HG03342 (cell line): ENCODE measurements around the gene RPP40.
"Not testable (repeated sequence)": the region's sequence is repeated elsewhere in the genome, so short reads cannot be mapped to it uniquely, and the experiment has no call there.

Experiments used
- ATAC-seq: cut with Tn5 transposase; IDR thresholded peaks from one replicate; pipeline ENCODE4 v1.9.1; 2021; ENCODE audit warnings: mild to moderate bottlenecking, moderate library complexity; ENCODE audit not compliant: unreplicated experiment

The RPP40 gene, protein sequence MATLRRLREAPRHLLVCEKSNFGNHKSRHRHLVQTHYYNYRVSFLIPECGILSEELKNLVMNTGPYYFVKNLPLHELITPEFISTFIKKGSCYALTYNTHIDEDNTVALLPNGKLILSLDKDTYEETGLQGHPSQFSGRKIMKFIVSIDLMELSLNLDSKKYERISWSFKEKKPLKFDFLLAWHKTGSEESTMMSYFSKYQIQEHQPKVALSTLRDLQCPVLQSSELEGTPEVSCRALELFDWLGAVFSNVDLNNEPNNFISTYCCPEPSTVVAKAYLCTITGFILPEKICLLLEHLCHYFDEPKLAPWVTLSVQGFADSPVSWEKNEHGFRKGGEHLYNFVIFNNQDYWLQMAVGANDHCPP

DNA sequence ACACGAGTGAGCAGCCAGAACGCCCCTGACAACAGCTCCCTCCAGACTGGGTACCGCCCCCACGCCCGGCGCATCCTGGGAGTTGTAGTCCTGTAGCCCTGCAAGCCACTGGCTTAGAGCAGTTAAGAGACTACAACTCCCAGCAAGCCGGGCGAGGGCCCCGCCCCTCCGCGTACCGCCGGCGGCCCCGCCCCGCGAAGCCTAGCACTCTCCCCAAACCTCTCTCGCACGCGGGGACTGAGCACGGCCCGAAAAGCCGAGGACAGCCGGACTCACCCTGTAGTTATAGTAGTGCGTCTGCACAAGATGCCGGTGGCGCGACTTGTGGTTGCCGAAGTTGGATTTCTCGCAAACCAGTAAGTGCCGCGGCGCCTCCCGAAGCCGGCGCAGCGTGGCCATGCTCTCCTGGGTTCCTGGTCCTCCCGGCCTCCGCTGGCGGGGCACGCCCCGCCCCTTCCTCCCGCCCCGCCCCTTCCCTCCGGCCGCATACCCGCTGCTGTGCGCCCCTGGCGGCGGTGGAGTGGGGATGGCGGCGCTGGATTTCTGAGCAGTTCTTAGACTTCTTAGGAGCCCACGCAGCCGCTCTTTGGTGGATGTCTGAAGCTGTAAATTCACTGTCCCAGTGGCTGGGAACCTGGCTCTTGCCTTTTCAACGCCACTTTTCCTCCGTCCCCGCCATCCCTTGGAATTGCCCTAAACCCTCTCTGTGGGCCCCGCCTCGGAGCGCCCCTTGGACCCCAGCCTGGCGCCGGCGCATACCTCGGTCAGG lies at the start of gene RPP40:
Gene RPP40 (minus strand): TSS at position 434 of the 769 bp plus-strand sequence. CDS start 35 bp downstream, at position 399.
- ATAC-seq = peak; percentile 95

DNA sequence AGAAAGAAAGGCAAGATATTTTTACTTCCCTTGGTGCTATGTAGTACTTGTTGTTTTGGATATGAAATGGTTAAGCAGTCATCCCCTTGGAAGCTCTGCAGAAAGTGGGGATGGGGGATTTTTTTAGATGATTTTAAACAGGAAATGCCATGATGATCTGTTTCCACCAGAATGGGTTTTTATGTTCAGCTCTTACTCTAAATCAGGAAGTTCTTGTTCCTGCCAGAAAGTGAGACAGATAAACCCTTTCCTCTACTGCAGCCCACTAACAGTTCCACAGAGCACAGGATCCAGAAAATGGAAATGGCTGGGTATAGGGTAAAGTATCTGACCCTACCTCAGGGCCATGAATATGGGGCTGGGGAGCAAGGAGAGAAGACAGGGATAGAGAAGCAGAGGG lies 49.2 kb upstream of the RPP40 start:
- no peak for ATAC-seq

DNA sequence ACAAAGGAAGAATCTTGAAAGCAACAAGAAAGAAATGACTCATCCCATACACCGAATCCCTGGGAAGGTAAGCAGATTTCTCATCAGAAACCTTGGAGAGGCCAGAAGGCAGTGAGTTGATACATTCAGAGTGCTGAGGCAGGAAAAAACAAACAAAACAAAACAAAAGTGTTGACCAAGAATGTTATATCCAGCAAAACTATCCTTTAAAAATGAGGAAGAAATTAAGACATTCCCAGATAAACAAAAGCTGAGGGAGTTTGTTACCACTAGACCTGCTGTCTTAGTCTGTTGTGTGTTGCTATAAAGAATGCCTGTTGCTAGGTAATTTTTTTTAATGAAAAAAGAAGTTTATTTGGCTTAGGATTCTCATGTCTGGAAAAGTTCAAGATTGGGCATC lies 47.6 kb upstream of the RPP40 start:
- no peak for ATAC-seq

DNA sequence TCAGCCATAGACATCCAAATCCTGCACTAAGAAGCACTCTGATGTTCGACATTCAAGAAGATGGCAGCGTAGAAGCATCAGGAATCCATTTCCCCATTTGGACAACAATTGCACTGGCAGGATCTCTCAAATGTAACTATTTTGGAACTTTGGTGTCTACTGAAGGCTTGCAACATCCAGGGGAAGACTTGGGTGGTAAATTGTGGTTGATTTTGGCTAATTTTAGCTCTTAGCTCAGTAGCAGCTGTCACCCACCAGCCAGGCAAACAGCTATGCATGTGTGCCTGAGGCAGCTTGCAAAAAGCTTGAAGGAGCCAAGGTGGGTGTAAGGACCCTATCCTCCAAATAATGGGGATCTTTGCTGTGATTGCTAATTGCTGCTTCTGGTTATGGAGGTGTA lies 46.2 kb upstream of the RPP40 start:
- ATAC-seq = no peak

DNA sequence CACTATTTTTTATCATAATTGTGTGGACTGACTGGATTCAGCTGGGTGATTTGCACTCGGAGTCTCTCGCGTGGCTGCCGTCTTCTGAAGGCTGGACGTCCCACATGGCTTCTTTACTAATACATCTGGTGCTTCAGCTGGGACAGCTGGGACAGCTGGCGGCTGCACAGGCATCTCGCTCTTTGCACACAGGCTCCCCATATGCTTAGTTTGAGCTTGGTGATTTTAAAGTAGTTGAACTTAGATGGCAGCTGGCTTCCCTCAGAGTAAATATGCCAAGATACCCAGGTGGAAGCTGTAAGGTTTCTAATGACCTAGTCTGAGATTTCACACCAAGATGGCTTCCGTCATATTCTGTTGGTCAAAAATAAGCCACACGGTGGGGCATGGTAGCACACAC lies 42.6 kb upstream of the RPP40 start:
- ATAC-seq = no peak

DNA sequence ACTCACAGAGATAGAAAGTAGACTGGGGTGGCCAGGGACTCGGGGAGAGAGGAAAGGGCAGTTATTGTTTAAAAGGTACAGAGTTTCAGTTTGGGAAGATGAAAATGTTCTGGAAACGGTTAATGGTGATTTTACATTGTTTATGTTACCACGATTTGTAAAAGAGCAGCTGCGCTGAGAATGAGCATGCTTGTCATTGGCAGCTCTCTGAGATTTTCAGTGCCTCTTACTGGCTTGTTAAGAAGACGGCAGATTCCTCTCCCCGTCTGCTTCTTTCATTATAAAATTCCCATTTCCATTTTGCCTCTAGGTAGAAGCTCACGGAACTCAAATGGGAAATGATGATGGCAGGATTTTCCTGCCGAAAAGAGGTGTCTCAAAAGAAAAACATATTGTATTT lies 41.6 kb upstream of the RPP40 start:
- no peak for ATAC-seq

DNA sequence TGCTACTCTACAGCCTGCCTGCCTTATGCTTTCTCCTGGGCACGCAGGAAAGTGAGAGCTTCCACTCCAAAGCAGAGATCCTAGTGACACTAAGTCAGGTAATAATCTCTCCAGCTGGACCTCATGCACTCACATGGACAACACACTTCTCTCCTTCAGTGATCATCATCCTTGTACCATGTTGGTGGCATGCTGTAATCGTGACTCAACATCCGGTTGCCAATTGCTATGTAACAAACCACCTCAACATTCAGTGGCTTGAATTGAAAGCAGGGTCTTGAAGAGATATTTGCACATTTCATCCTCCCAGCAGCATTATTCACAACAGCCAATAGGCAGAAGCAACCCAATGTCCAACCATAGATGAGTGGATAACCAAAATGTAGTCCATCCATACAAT lies 41.0 kb upstream of the RPP40 start:
- no peak for ATAC-seq

DNA sequence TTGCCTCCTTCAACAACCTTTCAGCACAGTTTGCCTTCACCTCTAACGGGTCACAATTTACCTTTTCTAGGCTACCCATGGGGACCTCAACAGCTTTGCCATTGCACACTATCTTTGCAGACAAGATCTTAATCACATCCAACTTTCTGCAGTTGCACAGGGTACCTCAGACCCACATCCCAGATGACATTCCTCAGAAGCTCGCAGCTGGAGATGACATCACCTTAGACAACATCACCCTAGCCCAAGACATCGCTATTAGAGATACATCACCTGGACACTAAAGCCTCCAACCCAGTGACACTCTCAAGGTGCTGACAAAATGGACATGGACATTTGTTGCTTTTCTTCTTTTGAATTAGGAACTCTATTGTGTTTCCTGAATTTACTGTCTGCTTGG lies 38.6 kb upstream of the RPP40 start:
- ATAC-seq = no peak

DNA sequence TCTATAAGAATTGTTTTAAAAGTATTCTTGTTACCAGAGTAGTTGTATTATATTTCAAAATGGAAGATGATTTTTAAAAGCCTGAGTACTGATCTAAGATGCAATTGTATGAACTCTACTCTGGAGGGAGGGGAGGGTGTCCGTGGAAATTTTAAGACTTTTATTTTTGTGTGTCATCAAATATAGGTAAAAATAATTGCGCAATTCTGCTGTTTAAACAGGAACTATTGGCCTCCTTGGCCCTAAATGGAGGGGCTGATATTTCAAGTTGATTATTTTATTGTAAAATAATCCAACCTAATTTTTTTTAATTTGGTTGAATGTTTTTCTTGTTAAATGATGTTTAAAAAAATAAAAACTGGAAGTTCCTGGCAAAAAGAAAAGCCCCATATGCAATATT lies 38.1 kb upstream of the RPP40 start:
- ATAC-seq = no peak

DNA sequence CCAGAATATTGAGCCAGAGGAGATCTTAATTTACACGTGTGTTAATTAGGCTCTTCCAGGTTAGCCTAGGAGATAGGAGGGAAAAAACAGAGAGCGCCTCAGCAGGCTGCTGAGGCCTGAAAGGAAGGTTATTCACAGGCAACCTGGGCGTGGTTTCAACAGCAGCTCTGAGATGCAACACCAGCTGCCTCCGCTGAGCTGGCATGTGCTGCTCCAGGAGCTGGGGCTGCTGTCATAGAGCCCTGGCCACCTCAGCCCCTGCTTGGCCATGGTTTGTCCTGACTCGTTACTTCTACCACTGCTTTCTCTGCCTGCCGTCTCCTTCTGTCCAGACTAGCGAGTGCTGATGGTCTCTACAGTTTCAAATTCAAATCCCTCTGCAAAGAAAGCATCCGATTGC lies 32.4 kb upstream of the RPP40 start:
- no peak for ATAC-seq

DNA sequence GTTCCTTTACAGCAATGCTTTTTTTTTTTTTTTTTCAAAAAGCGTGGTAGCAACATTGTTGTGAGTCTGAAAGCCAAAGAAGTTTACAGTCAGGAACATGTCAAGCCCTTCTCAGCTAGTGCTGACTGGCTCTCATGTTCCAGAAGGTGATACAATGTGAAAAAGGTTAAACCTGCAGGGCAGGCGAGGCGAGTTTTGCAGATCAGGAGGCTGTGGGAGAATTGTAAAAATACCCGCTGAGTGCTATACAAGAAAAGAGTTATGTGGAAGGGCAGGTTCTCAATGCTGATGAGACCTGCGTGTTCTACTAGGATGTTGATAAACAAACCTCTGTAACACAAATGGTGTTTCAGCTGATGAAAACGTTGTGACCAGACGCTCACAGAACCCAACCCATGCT lies 30.9 kb upstream of the RPP40 start:
- ATAC-seq = no peak

DNA sequence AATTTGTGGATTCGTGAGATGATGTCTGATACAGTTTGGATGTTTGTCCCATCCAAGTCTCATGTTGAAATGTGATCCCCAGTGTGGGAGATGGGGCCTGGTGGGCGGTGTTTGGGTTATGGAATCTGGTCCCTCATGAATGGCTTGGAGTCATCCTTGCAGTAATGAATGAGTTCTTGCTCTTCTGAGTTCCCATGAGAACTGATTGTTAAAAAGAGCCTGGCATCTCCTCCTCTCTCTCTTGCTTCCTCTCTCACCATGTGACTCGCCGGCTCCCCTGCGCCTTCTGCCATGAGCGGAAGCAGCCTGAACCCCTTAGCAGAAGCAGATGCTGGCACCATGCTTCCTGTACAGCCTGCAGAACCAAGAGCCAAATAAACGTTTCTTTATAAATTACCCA lies 30.5 kb upstream of the RPP40 start:
- no peak for ATAC-seq

DNA sequence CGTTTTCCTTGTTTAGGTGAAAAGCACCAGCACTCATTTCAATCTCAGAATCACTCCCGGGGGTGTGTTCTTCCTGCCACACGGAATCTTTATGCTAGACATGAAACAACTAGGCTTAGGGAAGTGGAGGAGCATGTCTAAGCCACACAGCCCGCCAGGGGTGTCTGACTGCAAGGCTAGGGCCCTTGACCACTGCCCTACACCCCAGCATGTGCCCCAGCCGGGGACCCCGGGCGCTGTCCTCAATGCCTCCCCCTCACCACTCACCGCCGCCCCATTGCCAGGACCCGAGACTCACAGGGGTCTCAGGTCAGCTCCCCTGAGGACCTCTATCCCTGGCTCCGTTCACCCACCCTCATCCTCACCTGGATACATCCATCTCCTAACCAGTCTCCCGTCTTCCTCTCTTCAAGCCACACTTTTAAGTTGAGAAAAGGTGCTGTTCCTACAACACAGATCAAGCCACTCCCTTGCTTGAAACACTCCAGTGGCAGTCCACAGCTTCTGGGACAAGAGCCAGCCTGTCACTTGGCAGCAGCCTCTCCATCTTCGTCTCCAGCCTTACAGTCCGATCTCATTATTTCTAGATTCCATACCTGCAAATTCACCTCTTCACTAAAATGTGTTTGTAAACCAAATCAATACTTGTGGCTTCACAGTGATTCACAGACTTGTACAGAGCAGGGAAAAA lies 29.5 kb upstream of the RPP40 start:
- not testable (repeated sequence) for ATAC-seq

DNA sequence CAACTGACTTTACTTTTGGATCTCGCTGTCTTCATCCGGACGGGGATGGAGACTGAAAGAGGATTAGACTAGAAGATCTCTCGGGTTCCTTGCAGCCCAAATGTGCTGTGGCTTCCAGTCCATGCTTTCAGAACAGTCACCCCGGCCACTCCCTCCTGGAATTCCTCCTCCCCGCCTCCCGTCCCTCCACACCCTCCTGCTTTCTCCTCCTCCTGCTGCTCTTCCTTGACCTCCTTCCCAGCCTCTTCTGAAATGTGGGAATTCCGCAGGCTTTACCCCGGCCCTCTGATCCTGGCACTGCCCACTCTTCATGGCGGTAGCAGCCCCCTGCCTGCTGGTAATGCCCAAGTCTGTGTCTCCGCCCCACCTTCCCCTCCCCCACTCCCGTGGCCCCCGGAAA lies 28.9 kb upstream of the RPP40 start:
- ATAC-seq = not testable (repeated sequence)

DNA sequence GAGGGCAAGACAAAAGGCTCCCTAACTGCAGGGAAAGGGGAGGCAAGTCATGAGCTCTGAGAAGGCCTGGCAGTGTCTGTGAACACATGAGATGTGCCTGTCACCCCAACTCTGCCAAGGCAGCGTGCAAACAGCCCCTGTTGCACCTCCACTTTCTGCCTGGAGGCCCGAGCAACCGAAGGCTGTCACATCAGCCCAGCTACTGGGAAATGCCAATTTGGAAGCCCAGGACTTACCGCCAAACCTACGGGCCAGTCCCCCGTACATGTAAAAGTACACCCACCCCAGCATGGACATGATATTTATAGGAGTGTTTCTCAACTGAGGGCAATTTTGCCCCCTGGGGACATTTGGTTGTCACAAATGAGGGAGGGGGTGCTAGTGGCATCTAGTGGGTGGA lies 27.3 kb upstream of the RPP40 start:
- no peak for ATAC-seq

DNA sequence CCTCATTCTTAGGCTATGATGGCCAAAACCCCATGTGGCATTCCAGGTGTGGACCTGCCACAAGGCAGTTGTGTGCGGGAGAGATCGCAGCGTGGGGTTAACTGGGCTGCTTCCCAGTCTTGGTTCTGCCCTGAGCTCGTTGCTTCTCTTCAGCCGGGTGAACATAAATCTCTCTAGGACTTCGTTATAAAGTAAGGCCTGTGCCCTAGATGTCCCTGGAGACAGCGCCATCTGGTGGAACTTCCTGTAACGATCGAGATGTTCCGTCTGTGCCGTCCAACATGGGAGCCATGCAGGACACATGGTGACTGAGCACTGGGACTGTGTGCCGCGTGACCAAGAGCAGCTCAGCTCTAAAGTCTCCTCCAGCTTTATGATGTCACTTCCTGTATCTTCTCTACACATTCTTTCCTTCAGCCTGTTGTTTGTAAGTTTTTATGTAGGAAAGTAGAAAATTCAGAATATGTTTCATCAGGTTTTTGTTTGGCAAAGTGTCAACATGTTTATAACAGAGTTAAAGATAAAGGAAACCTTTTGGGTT lies 26.8 kb upstream of the RPP40 start:
- ATAC-seq = peak; percentile 95

DNA sequence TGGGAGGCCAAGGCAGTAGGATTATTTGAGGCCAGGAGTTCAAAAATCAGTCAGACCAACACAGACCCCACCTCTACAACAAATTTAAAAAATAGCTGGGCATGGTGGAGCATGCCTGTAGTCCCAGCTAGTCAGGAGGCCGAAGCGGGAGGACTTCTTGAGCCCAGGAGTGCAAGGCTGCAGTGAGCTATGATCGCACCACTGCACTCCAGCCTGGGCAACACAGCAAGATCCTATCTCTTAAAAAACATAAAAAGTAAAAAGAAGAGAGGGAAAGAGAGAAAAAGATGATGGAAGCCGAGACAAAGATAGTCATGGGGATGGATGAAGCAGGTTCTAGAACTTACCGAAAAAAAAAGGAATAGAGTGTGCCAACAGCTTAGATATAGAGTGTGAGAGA lies 25.8 kb upstream of the RPP40 start:
- ATAC-seq = no peak

DNA sequence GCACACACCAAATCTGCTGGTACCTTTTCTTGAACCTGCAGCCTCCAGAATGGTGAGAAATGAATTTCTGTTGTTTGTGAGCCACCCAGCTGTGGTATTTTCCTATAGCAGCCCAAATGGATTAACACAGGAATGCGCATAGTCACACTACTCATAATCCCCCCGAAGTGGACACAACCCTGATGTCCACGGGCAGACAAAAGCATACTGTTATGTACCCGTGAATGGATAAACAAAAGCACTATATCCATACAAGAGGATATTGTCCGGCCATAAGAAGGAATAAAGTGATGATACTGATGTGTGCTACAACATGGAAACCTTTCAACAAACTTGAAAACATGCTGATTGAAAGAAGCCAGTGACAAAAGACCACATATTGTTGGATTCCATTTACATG lies 25.1 kb upstream of the RPP40 start:
- ATAC-seq = no peak

DNA sequence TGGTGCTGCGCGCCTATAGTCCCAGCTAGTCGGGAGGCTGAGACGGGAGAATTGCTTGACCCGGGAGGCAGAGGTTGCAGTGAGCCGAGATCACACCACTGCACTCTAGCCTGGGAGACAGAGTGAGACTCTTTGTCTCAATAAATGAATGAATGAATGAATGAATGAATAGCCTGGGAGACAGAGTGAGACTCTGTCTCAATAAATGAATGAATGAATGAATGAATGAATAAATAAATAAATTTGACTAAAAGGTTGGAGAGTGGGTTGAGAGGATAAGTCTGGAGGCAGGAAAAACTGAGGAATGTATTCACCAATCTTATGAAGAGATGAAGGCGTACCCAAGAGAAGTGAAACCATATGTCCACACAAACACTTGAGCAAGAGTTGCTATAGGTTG lies 24.5 kb upstream of the RPP40 start:
- ATAC-seq = no peak

DNA sequence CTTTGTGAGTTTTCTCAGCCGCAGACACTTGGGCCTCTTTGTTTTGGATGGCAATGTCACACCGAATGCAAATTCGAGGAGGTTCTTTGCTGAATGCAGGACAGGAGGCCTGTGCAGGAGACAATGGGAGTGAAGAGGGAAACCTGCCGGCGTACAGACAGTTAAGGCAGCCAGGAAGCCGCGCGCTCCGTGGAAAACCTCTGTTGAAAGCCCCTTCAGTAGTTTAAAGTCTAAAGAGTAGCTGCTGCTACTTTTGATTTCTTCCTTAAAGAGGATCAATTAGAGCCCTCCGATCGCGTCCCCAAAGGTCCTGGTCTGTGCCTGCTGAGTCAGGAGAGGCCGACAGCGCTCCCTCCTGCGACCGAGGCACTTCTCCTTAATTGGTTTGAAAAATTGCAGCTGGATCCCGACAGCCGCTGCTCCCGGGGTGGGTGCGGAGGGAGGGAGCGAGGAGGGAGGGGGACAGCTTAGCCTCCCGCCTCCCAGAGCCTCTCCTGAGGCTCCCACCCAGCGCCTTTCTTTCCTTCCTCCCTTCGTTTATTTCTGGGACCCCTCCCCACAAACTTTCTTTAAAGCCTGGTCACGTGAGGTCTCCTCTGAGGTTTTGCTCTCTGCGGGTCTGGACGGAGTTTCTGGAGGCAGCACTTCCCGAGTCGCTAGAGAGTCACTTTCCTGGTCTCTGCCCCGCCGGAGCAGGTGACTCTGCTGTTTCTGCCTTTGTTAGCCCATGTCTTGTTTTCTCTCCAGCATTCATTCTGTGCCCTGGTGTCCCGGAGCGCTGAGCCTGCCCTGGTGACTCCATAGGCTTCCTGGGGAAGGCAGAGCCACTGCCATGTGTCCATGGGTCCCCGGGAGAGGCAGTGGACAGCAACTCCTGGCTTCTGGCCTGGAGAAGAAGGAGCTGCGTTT lies 22.3 kb upstream of the RPP40 start:
- no peak for ATAC-seq

DNA sequence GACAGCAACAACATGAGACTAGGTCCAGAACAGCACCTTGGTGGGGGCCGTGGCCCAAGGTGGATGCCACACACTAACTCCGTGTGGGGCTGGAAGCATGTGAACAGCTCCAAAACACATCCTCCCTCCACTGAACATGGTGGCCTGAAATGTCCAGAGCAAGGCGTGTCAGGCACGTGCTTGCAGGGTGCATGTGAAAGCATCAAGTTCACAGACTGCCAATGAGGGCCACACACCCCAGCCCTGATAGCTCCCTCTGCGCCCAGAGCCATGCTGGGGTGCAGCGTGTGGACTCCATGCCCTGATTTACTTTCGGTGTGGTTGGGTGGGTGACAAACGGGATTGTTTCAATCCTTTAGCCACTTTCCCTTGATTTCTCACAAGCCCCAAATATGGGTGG lies 20.1 kb upstream of the RPP40 start:
- no peak for ATAC-seq
